Activated naive CD4-positive, alpha-beta T cell treated with anti-CD3 and anti-CD28 coated beads for 36 hours (primary cell): ENCODE measurements around the gene FOXL3. TPM values are rescaled to one million over a fixed set of nuclear protein-coding genes. Genes with fewer than 3 reads are reported as not detected.
"Not testable (repeated sequence)": the region's sequence is repeated elsewhere in the genome, so short reads cannot be mapped to it uniquely, and the experiment has no call there.

Experiments used
- CTCF ChIA-PET: fragments of 350-600 bp; sonication (Branson Sonifier 250); formaldehyde crosslinking; loops from one replicate; lab custom pipeline; 2021; ENCODE audit warnings: antibody characterized with exemption; lab: Charles Lee
- DNase-seq: peaks from one replicate; pipeline ENCODE4 v3.0.0-alpha.2; 2020
- H3K27ac Mint-ChIP-seq: one replicate; pipeline ENCODE4 v1.8.0; 2021; ENCODE audit warnings: mild to moderate bottlenecking, mixed read lengths
- H3K27me3 Mint-ChIP-seq: one replicate; pipeline ENCODE4 v1.8.0; 2021; ENCODE audit warnings: low read depth, mixed read lengths
- H3K36me3 Mint-ChIP-seq: one replicate; pipeline ENCODE4 v1.8.0; 2021; ENCODE audit warnings: low read depth, mixed read lengths
- H3K4me1 Mint-ChIP-seq: one replicate; pipeline ENCODE4 v1.8.0; 2021; ENCODE audit warnings: low read depth, mixed read lengths
- H3K4me3 Mint-ChIP-seq: one replicate; pipeline ENCODE4 v1.8.0; 2021; ENCODE audit warnings: mild to moderate bottlenecking, moderate library complexity, mixed read lengths
- H3K9me3 Mint-ChIP-seq: one replicate; pipeline ENCODE4 v1.8.0; 2021; ENCODE audit warnings: mixed read lengths
- intact Hi-C: fragments of 100-400 bp; cut with micrococcal nuclease; formaldehyde crosslinking; loops from one replicate; pipeline ENCODE4 v1.15.1; 2023
- total RNA-seq, 2 experiments: library from RNA; stranded (reverse); gene quantifications; one replicate each; pipeline ENCODE4 v1.2.3, GENCODE V29; 2021

FOXL3 gene
- total RNA-seq, 2 experiments from 2014 or later, result not detected

GRCh38 chr7:327991-328702 lies 38.2 kb downstream of the FOXL3 start:
- Mint-ChIP-seq H3K9me3 (peaks cover 2% of the 10 kb centered on the region), H3K36me3 (no peaks in the 10 kb centered on the region), H3K4me1 (no peaks in the 10 kb centered on the region), H3K27me3 (no peaks in the 10 kb centered on the region), H3K27ac (no peak overlapping the region), H3K4me3 (no peak overlapping the region)
- no peak for DNase-seq
- CTCF ChIA-PET, result no interaction called here
- intact Hi-C loops, result no loop called here

- DNase-seq, result no peak
- no peak overlapping the region for H3K27ac Mint-ChIP-seq
- no peaks in the 10 kb centered on the region for H3K27me3 Mint-ChIP-seq
- H3K4me1 Mint-ChIP-seq, result no peaks in the 10 kb centered on the region
- intact Hi-C loops, result loop anchor here (5.0 kb wide), 1 partner anchor 403 kb away; no protein-coding TSS in a partner anchor
- H3K4me3 Mint-ChIP-seq, result no peak overlapping the region
- CTCF ChIA-PET, result no interaction called here
- peaks cover 11% of the 10 kb centered on the region for H3K9me3 Mint-ChIP-seq
- H3K36me3 Mint-ChIP-seq, result no peaks in the 10 kb centered on the region
Observed at GRCh38 chr7:329691-330281, 39.8 kb downstream of the FOXL3 start.

DNA sequence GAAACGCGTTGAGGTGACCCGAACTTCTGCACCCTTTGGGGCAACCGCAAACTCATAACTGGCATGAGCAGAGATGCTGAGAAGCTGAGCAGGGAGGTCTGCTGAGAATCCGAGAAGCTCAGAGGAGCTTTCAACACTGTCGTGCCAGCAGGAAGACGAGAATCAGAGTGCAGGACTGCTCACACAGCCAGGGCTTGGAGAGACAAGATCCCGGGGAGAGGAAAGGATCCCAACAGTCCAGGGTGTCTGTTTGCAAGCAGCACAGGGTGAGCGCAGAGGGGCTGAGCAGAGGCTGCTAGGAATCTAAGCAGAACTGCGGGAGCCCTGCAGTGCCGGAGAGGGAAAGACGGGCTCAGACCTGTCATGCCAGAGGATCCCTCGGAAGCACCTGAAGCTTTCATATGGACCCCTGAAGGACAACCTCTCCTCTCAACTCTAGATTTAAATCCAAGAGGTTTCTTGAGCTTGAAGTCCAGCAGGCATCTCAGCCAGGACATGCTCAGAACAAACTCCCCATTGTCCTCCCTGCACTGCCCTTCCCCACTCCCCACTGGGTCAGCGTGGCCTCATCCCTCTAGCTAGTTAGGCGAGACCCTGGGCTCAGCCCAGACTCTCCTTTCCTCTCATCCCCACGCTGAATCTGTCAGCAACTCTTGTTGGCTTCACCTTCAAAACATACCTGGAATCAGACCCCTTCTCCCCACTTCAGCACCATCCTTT lies 40.7 kb downstream of the FOXL3 start:
- Mint-ChIP-seq H3K27me3 (no peaks in the 10 kb centered on the region), H3K36me3 (no peaks in the 10 kb centered on the region), H3K4me3 (no peak overlapping the region), H3K27ac (no peak overlapping the region), H3K4me1 (no peaks in the 10 kb centered on the region), H3K9me3 (peaks cover 15% of the 10 kb centered on the region)
- CTCF ChIA-PET, result interaction anchor here (0.6 to 1.4 kb wide), 2 partner anchors 340 to 476 kb away, joined by 4 read pairs; no protein-coding TSS in a partner anchor
- intact Hi-C loops, result loop anchor here (5.0 kb wide), 1 partner anchor 402 kb away; no protein-coding TSS in a partner anchor
- no peak for DNase-seq

DNA sequence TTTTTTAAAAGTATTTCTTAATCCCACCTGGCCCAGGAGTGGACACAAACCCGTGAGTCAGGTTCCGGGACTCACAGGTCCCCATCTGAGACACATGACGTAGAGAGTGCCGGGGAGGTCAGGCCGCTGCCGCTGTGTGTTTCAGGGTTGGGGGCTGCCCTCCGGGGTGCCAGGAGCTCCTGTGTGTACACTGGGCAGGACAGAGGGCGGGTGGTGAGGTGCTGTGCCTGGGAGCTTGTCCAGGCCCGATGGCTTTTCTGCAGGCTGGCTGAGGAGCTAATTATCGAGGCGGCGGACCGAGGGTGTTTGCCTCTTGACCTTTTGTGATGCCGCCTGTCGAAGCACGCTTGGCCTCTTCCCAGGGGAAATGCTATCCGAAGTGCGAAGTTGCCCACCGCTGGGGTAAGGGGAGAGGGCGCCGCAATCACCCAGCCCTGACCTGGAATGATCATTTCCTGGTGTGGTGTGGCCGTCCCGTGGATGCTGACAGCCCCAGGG lies 42.1 kb downstream of the FOXL3 start:
- H3K36me3 Mint-ChIP-seq, result no peaks in the 10 kb centered on the region
- intact Hi-C loops, result loop anchor here (1.0 to 5.0 kb wide), 4 partner anchors 185 to 442 kb away; no protein-coding TSS in a partner anchor
- H3K27ac Mint-ChIP-seq, result no peak overlapping the region
- H3K4me3 Mint-ChIP-seq, result no peak overlapping the region
- H3K4me1 Mint-ChIP-seq, result peaks cover 2% of the 10 kb centered on the region
- DNase-seq, result no peak
- H3K9me3 Mint-ChIP-seq, result peaks cover 12% of the 10 kb centered on the region
- CTCF ChIA-PET, result interaction anchor here (0.7 to 1.6 kb wide), 6 partner anchors 10 to 501 kb away, joined by 3 to 8 read pairs (median 4); no protein-coding TSS in a partner anchor
- H3K27me3 Mint-ChIP-seq, result no peaks in the 10 kb centered on the region

DNA sequence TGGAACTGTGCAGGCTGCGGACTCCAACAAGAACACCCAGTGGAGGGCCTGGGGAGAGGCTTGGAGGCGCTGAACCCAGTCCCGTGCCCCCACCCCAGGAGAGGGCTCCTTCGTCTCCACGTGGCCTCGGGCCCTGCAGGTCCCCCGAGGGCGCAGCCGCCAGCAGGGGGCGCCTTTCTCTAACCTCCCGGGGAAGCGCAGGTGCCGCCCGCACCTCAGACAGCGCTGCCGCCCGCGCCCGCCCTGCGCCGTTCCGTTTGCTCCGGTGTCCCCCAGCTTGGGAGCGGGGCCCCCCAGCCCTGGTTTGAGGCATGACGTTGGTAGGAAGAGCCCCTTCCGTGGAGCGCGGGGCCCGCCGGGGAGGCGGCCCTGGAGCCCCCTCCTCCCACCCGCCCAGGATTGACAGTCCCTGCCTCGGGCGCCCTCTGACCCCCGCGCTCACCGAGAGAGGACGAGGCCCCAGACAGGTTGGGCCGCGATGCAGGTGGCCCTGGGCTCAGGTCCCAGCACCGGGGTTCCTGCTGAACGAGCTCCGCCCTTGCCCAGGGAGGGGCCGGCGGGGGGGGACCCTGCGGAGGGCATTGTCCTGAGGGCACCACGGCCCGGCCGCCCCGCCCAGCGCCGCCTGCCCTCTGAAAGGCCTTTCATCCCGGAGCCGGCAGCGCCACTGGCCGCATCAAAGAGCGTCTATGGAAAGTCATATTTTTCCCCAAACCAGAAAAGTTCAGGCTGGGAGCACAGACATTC lies 42.8 kb downstream of the FOXL3 start:
- Mint-ChIP-seq H3K27ac (no peak overlapping the region), H3K9me3 (peaks cover 12% of the 10 kb centered on the region), H3K36me3 (no peaks in the 10 kb centered on the region), H3K4me3 (no peak overlapping the region), H3K27me3 (no peaks in the 10 kb centered on the region), H3K4me1 (peaks cover 7% of the 10 kb centered on the region)
- CTCF ChIA-PET, result interaction anchor here (0.6 to 1.6 kb wide), 14 partner anchors 11 to 509 kb away, joined by 3 to 8 read pairs (median 3); no protein-coding TSS in a partner anchor
- intact Hi-C loops, result loop anchor here (1.0 to 5.0 kb wide), 4 partner anchors 184 to 441 kb away; no protein-coding TSS in a partner anchor
- peak; percentile 94 for DNase-seq

GRCh38 chr7:333393-333764 lies 43.4 kb downstream of the FOXL3 start:
- Mint-ChIP-seq H3K27me3 (no peaks in the 10 kb centered on the region), H3K27ac (no peak overlapping the region), H3K4me1 (peaks cover 7% of the 10 kb centered on the region), H3K36me3 (no peaks in the 10 kb centered on the region), H3K9me3 (peaks cover 12% of the 10 kb centered on the region), H3K4me3 (no peak overlapping the region)
- intact Hi-C loops, result loop anchor here (2.0 to 5.0 kb wide), 2 partner anchors 183 to 399 kb away; no protein-coding TSS in a partner anchor
- no peak for DNase-seq
- CTCF ChIA-PET, result interaction anchor here (0.6 to 1.6 kb wide), 13 partner anchors 12 to 508 kb away, joined by 3 to 8 read pairs (median 3); no protein-coding TSS in a partner anchor

- Mint-ChIP-seq H3K9me3 (peaks cover 12% of the 10 kb centered on the region), H3K27me3 (no peaks in the 10 kb centered on the region), H3K27ac (no peak overlapping the region), H3K4me1 (peaks cover 7% of the 10 kb centered on the region), H3K36me3 (no peaks in the 10 kb centered on the region), H3K4me3 (no peak overlapping the region)
- intact Hi-C loops, result loop anchor here (5.0 kb wide), 1 partner anchor 398 kb away; no protein-coding TSS in a partner anchor
- CTCF ChIA-PET, result interaction anchor here (0.5 kb wide), 1 partner anchor 374 kb away, joined by 3 read pairs; no protein-coding TSS in a partner anchor
- DNase-seq, result no peak
Observed at GRCh38 chr7:334618-335357, 44.8 kb downstream of the FOXL3 start.

DNA sequence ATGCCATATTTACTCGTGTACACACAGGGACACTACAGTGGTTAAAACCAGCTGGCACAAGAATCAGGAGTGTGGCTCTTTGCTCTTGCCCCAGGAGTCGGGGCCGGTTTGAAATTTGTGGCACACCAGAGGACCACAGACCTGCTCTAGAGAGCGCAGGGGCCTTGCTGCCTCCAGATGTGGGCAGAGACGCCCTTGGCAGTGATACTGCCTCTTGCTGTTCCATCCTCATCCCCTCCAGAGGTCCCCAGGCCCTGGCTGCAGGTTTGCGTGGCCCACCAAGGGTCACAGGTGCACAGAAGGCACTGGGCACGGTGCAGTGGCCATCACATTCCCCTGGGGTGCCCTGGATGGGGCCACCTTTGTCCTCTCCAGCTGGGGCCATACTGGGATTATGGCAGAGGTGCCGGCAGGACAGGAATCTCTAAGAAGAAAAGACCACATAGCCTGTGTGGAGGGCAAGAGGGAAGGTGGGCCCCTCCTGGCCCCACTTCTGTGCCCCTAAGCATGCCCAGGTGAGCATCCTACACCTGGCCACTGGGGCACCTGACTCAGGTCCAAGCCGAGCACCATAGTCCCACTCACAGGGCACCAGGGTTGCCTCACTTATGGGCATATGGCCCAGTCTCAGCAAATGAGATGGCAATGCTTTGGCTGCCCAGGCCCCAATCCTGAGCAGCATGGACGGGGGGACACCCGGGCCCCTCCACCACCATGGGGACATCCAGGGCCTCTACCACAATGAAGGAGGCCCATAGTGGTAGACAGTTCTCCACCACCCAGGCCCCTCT lies 45.6 kb downstream of the FOXL3 start:
- Mint-ChIP-seq H3K27me3 (no peaks in the 10 kb centered on the region), H3K9me3 (peaks cover 12% of the 10 kb centered on the region), H3K4me1 (peaks cover 7% of the 10 kb centered on the region), H3K4me3 (no peak overlapping the region), H3K36me3 (no peaks in the 10 kb centered on the region), H3K27ac (no peak overlapping the region)
- no peak for DNase-seq
- CTCF ChIA-PET, result no interaction called here
- intact Hi-C loops, result no loop called here

GRCh38 chr7:336149-336533 lies 46.2 kb downstream of the FOXL3 start:
- peaks cover 12% of the 10 kb centered on the region for H3K9me3 Mint-ChIP-seq
- intact Hi-C loops, H3K4me3 Mint-ChIP-seq, H3K4me1 Mint-ChIP-seq, CTCF ChIA-PET, DNase-seq, H3K27ac Mint-ChIP-seq, H3K27me3 Mint-ChIP-seq, H3K36me3 Mint-ChIP-seq: not testable (repeated sequence)

DNA sequence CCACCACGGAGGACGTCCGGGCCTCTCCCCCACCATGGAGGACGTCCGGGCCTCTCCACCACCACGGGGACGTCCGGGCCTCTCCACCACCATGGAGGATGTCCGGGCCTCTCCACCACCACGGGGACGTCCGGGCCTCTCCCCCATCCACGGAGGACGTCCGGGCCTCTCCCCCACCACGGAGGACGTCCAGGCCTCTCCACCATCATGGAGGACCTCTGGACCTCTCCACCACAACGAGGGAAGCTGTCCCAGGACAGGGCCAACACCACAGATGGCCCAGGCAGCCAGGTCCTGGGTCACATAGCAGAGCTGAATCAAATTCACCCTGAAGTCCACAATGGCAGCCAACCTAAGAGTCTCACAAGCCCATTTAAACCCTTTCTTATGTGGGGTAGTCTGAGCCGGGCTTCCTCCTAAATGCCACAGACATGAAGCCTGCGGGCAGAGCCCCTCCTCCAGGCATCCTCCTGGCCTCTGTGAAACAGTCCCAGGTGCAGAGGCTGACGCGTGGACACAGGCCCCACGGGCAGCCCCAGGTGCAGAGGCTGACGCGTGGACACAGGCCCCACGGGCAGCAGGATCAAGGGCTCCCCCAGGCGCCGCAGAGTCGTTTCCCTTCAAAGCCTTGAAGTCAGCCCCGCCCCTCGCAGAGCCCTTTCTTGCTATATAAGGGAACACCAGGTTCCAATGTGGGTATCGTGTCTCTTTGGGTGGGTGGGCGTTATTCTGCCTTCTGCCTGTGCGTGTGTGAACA lies 47.0 kb downstream of the FOXL3 start:
- no peak overlapping the region for H3K4me3 Mint-ChIP-seq
- peaks cover 7% of the 10 kb centered on the region for H3K4me1 Mint-ChIP-seq
- intact Hi-C loops, result no loop called here
- no peak for DNase-seq
- CTCF ChIA-PET, result no interaction called here
- H3K27ac Mint-ChIP-seq, result no peak overlapping the region
- H3K9me3 Mint-ChIP-seq, result peaks cover 12% of the 10 kb centered on the region
- no peaks in the 10 kb centered on the region for H3K36me3 Mint-ChIP-seq
- no peaks in the 10 kb centered on the region for H3K27me3 Mint-ChIP-seq
